ENCODE results near the gene USHBP1.

The USHBP1 gene

DNA sequence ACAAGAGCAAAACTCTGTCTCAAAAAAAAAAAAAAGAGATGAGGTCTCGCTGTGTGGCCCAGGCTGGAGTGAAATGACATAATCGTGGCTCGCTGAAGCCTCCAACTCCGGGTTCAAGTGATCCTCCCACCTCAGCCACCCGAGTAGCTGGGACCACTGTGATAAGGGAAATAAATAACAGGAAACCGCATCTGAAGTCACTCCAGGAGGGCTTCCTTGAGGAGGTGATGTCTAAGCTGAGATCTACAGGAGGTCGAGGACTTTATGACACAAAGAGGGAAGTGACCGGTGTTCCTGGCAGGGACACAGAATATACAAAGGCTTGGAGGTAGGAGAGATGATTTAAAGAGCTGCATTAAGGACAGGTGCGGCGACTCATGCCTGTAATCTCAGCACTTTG, 9.9 kb downstream of the USHBP1 start:
- no peak overlapping the region for H3K4me2 ChIP-seq (ENCODE audit: low read depth, low read length, poor library complexity, severe bottlenecking)
- H4K20me1 ChIP-seq (ENCODE audit: low read depth, low read length), result no peaks in the 10 kb centered on the region
- no peak overlapping the region for H3K4me3 ChIP-seq (ENCODE audit: insufficient read depth, low read length, poor library complexity, severe bottlenecking)
- no peaks in the 10 kb centered on the region for H3K27me3 ChIP-seq (ENCODE audit: low read length)
- no peaks in the 10 kb centered on the region for H3K79me2 ChIP-seq (ENCODE audit: insufficient read depth, low read length)
- H3K36me3 ChIP-seq (ENCODE audit: low read length), result no peaks in the 10 kb centered on the region
- H2AFZ ChIP-seq (ENCODE audit: low read depth, low read length, severe bottlenecking), result no peak overlapping the region
- H3K9me2 ChIP-seq (replicated peaks; ENCODE audit: insufficient read depth, low read length), result no peaks in the 10 kb centered on the region
- no peaks in the 10 kb centered on the region for H3K9me3 ChIP-seq (ENCODE audit: insufficient read depth, low read length)
- H3K27ac ChIP-seq (ENCODE audit: low read depth, low read length), result no peak overlapping the region
- TF ChIP-seq EZH2phosphoT487 (conservative IDR thresholded peaks at IDR 0.05; ENCODE audit: low read length), result no peak
- TF ChIP-seq, protein P1, sequence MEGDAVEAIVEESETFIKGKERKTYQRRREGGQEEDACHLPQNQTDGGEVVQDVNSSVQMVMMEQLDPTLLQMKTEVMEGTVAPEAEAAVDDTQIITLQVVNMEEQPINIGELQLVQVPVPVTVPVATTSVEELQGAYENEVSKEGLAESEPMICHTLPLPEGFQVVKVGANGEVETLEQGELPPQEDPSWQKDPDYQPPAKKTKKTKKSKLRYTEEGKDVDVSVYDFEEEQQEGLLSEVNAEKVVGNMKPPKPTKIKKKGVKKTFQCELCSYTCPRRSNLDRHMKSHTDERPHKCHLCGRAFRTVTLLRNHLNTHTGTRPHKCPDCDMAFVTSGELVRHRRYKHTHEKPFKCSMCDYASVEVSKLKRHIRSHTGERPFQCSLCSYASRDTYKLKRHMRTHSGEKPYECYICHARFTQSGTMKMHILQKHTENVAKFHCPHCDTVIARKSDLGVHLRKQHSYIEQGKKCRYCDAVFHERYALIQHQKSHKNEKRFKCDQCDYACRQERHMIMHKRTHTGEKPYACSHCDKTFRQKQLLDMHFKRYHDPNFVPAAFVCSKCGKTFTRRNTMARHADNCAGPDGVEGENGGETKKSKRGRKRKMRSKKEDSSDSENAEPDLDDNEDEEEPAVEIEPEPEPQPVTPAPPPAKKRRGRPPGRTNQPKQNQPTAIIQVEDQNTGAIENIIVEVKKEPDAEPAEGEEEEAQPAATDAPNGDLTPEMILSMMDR (IDR thresholded peaks at IDR 0.05; ENCODE audit: insufficient read depth, low read length, poor library complexity, severe bottlenecking), result no peak
- H3F3A ChIP-seq (ENCODE audit: insufficient read depth), result no peaks in the 10 kb centered on the region
- no peak overlapping the region for H3K9ac ChIP-seq (ENCODE audit: low read length)

GRCh38 chr19:17249887-17250548, 14.5 kb downstream of the USHBP1 start:
- Histone ChIP-seq H3K4me3 (ENCODE audit: insufficient read depth, low read length, poor library complexity, severe bottlenecking) (no peak overlapping the region), H3K27me3 (ENCODE audit: low read length) (no peaks in the 10 kb centered on the region), H2AFZ (ENCODE audit: low read depth, low read length, severe bottlenecking) (no peak overlapping the region), H3K4me2 (ENCODE audit: low read depth, low read length, poor library complexity, severe bottlenecking) (no peak overlapping the region), H3F3A (ENCODE audit: insufficient read depth) (peaks cover 10% of the 10 kb centered on the region; the same call in 1 of the 2 replicates), H3K27ac (ENCODE audit: low read depth, low read length) (no peak overlapping the region), H3K79me2 (ENCODE audit: insufficient read depth, low read length) (no peaks in the 10 kb centered on the region), H3K9ac (ENCODE audit: low read length) (no peak overlapping the region), H3K9me2 (replicated peaks; ENCODE audit: insufficient read depth, low read length) (no peaks in the 10 kb centered on the region), H3K36me3 (ENCODE audit: low read length) (no peaks in the 10 kb centered on the region), H4K20me1 (ENCODE audit: low read depth, low read length) (no peaks in the 10 kb centered on the region), H3K9me3 (ENCODE audit: insufficient read depth, low read length) (no peaks in the 10 kb centered on the region)
- no peak for TF ChIP-seq EZH2phosphoT487 (conservative IDR thresholded peaks at IDR 0.05; ENCODE audit: low read length)
- TF ChIP-seq, protein P1 (IDR thresholded peaks at IDR 0.05; ENCODE audit: insufficient read depth, low read length, poor library complexity, severe bottlenecking), result no peak

DNA sequence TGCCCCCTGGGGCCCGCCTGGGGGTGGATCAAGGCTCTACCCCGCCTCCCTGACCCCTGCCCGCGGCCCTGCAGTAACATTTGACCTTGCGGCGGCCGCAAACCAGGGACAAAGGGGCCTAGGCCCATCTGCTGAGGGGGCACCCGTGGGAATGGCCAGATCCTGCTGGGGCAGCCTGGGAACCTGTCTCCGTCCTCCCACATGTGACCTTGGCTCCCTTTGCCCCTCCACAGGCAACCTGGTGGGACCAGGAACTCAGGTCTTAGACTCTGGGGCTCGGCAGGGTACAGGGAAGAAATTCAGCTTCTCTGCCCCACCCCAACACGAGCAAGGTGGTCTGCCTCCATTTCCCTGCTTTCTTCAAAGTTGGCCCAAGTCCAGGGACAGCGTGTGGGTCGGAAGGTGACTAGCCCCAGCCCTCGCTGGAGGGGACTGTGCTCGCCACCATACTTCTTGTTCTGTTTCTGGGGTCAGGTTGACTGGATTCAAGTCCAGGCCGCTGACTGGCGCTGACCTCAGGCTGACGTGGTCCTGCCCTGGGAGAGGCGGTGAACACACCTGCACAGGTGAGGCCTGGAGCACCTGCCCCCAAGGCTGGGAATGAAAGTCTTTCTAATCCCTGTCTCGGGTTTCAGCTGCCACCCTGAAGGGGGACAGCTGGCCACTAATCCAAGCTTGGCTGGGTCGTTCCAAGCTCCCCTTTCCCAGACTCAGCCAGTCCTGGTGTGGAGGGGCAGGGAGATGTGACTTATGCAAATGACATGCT, 16.4 kb downstream of the USHBP1 start:
- TF ChIP-seq, protein P1 (IDR thresholded peaks at IDR 0.05; ENCODE audit: insufficient read depth, low read length, poor library complexity, severe bottlenecking), result no peak
- no peak for TF ChIP-seq EZH2phosphoT487 (conservative IDR thresholded peaks at IDR 0.05; ENCODE audit: low read length)
- H4K20me1 ChIP-seq (ENCODE audit: low read depth, low read length), result no peaks in the 10 kb centered on the region
- H3K9me2 ChIP-seq (replicated peaks; ENCODE audit: insufficient read depth, low read length), result no peaks in the 10 kb centered on the region
- no peak overlapping the region for H3K4me3 ChIP-seq (ENCODE audit: insufficient read depth, low read length, poor library complexity, severe bottlenecking)
- H3K9me3 ChIP-seq (ENCODE audit: insufficient read depth, low read length), result no peaks in the 10 kb centered on the region
- H3K27me3 ChIP-seq (ENCODE audit: low read length), result no peaks in the 10 kb centered on the region
- peaks cover 3% of the 10 kb centered on the region; the same call in 1 of the 2 replicates for H3K79me2 ChIP-seq (ENCODE audit: insufficient read depth, low read length)
- H3K27ac ChIP-seq (ENCODE audit: low read depth, low read length), result no peak overlapping the region
- no peak overlapping the region for H2AFZ ChIP-seq (ENCODE audit: low read depth, low read length, severe bottlenecking)
- no peak overlapping the region for H3K9ac ChIP-seq (ENCODE audit: low read length)
- no peak overlapping the region for H3K4me2 ChIP-seq (ENCODE audit: low read depth, low read length, poor library complexity, severe bottlenecking)
- peaks cover 10% of the 10 kb centered on the region; the same call in 1 of the 2 replicates for H3F3A ChIP-seq (ENCODE audit: insufficient read depth)
- no peaks in the 10 kb centered on the region for H3K36me3 ChIP-seq (ENCODE audit: low read length)
